C4-2B (cell line): ENCODE measurements around the gene SH3RF3.

Source experiments
- H3K27ac ChIP-seq: fragments of 450-650 bp; 2 replicates; pipeline ENCODE4 v1.5.1; 2017
- ZFX ChIP-seq: fragments of 450-650 bp; IDR thresholded peaks from 2 replicates; pipeline ENCODE4 v1.6.1; 2017
- TF ChIP-seq, protein P1 (sequence below): fragments of 450-650 bp; conservative IDR thresholded peaks from 2 replicates; pipeline ENCODE4 v1.5.1; 2017; ENCODE audit warnings: mild to moderate bottlenecking

Gene SH3RF3

DNA sequence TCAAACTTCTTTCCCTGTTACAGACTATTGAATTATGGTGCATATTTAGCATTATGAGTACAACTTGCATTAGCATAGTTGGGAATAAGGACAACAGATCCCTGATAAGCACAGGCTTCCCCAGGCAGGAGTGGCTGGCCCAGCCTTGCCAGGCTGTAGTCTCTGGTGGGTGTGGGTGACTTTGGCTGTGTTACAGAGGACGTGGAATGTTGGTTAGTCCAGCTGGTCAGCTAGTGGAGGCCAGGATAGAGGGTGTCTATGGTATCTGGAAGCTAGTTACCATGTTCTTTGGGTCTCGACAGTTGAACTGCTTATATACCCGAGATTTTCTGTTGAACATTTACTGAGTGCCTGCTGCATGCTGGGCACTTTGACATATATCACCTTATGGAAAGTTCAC lies 4.7 kb downstream of the SH3RF3 start:
- TF ChIP-seq, protein P1, sequence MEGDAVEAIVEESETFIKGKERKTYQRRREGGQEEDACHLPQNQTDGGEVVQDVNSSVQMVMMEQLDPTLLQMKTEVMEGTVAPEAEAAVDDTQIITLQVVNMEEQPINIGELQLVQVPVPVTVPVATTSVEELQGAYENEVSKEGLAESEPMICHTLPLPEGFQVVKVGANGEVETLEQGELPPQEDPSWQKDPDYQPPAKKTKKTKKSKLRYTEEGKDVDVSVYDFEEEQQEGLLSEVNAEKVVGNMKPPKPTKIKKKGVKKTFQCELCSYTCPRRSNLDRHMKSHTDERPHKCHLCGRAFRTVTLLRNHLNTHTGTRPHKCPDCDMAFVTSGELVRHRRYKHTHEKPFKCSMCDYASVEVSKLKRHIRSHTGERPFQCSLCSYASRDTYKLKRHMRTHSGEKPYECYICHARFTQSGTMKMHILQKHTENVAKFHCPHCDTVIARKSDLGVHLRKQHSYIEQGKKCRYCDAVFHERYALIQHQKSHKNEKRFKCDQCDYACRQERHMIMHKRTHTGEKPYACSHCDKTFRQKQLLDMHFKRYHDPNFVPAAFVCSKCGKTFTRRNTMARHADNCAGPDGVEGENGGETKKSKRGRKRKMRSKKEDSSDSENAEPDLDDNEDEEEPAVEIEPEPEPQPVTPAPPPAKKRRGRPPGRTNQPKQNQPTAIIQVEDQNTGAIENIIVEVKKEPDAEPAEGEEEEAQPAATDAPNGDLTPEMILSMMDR: no peak
- TF ChIP-seq ZFX: no peak
- H3K27ac ChIP-seq: no peak overlapping the region

DNA sequence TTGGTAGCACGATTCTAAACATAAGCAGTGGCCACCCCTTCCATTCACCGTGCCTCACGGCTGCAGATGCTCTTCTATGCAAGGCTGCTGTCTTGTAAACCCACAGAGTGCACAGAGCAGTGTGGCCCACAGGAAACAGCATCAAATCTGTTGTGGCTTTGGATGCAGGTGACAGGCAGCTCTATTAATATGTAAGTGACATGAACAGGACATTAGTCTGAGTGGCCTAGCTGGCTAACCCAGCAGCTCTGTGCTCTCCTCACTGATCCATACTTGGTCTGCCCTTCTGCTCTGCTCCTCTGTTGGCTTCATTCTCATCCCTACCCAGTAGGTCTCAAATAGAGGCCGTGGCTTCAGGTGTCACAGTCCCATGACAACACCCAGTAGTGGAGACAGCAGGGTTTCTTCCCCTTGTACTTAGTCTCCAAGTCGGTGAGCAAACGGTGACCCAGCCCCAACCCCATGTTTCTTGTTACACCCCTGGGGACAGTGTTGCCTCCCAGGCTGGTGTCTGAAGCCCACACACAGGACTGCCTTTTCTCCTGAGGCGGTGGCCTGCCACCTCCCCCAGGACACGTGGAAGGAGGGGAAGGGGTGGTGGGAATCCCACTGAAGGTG lies 5.8 kb downstream of the SH3RF3 start:
- no peak overlapping the region for H3K27ac ChIP-seq
- TF ChIP-seq ZFX: no peak
- TF ChIP-seq, protein P1: no peak

DNA sequence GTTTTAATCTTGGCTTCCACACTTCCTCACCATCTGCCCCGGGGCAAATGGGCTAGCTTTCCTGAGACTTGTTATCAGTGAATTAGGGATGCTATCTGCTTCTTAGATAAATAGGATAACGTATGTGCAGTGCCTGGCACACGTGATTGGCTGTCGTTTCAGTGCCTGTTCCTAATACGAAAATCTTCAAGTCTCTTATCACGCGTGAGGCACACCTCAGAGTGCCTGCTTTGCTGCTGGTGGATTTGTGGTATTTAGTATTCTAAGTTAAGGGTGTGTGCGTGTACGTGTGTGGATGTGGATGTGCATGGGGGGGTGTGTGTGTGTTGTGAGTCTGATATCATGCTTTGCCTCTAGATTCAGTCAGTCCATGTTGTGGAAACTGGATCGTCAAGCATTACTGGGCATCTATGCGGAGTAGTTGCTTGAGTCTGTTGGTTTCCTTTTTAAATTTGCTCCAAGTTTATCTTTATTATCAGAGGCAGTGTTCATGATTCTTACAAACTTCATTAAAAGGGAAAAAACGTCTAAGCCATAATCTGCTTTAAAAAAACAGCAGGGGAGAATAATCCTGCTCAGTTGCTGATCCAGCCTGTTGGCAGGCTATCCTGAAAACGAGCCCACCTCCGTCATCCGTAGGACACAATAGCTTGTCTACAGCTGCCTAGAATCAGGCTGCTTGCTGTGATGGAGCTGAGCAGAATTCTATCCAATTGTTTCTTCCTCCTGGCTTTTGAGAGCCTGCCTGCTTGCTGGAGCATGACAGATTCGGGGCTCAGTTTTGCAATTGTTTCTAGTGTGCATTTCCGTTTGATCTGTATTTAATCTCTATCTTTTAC lies 6.6 kb downstream of the SH3RF3 start:
- H3K27ac ChIP-seq: no peak overlapping the region; the same call in 1 of the 2 replicates
- TF ChIP-seq, protein P1: no peak
- no peak for TF ChIP-seq ZFX

DNA sequence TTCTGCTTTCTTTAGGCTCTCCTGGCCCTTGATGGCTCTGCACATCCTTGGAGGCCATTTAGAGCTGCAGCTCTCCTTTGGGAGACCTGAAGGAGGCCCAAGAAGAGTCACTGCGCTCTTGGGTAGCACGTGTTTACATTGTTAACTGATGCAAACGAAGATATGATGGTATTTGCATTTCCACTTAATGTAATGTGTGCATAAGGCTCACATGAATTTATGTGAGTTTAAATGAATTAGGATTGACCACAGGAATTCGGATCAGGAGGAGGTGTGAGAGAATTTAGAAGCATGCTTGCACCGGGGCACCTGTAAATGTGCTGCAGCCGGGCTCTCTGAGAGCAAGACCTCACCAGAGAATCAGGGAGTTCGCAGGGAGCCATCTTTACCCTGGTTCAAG lies 7.5 kb downstream of the SH3RF3 start:
- TF ChIP-seq, protein P1: no peak
- TF ChIP-seq ZFX: no peak
- no peak overlapping the region; the same call in 1 of the 2 replicates for H3K27ac ChIP-seq

DNA sequence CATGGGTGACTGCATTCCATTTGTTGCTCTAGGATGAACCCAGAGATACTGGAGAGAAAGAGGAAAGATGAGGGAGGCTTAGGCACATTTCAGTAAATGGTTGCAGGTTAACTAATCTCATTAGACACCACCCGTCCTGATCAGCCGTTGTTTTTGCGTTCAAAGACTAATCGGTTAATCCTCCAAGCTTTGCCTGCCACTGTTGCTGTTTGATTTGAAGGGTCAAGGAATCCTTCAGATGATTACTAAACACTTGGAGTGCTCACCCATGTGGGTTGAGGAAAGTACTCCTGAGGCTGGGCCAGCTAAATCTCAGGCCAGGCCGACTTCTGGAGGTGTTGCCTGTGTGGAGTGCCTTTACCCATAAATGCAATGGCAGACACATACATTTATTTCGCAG lies 8.6 kb downstream of the SH3RF3 start:
- TF ChIP-seq, protein P1: no peak
- TF ChIP-seq ZFX: no peak
- no peak overlapping the region; the same call in 1 of the 2 replicates for H3K27ac ChIP-seq

DNA sequence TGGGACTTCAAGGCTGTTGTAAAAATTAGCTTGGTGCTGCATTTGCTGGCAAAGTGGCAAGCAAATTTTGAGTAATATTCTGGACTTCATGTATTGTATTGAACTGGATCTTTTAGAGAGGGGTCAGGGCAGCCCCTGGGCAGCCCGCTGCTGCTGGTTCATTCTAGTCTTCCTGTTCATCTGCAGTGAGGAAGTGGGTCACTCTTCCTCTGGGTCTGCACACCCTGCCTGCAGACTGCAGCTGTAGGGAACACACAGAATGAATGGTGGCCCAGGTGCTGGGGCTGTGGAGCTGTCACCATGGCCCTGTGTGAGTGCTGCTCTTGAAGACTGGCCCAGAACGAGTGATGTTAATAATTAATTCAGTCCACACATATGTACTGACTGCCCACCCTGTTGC lies 9.4 kb downstream of the SH3RF3 start:
- TF ChIP-seq, protein P1: no peak
- TF ChIP-seq ZFX: no peak
- H3K27ac ChIP-seq: no peak overlapping the region

DNA sequence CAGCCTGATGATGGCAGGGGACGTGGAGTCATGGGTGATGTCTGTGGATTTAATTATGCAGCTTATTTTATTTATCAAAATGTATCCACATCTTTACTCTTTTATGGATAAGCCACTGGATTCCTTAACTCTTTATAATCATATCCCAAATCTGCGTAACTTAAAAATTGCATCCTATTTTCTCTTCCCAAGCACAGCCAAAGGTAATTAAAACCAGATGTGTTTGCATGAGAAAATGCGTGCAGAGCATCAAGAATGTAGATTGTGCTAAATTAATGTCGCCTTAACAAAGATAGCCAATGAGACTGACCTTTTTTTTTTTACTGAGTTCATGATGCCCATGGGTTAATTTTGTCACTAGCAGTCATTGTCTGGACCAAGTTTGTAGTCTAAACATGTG lies 10.0 kb downstream of the SH3RF3 start:
- TF ChIP-seq, protein P1: no peak
- TF ChIP-seq ZFX: no peak
- H3K27ac ChIP-seq: no peak overlapping the region
